Prostate gland (tissue), 2 donors: ENCODE results near the gene ZMIZ1.

Experiments
- POLR2A ChIP-seq: fragments of 450-650 bp; IDR thresholded peaks from one replicate; pipeline ENCODE4 v1.6.1; 2016; ENCODE audit warnings: antibody characterized with exemption, mild to moderate bottlenecking
- POLR2AphosphoS5 ChIP-seq: sonication (generic); formaldehyde crosslinking; IDR thresholded peaks from one replicate; pipeline ENCODE4 v1.6.1; 2017; ENCODE audit warnings: antibody characterized with exemption
- TF ChIP-seq, protein P1 (sequence below), 4 experiments: fragments of 200-600 bp in 2 of 4; fragments of 450-650 bp in 2 of 4; sonication (generic) in 2 of 4; IDR thresholded peaks; 1 replicate in 3 of 4; 2 replicates in 1 of 4; pipeline ENCODE4 v1.5.1; 2016 to 2019; ENCODE audit warnings: antibody characterized with exemption in 4 of 4, mild to moderate bottlenecking in 2 of 4, moderate library complexity in 2 of 4

DNA sequence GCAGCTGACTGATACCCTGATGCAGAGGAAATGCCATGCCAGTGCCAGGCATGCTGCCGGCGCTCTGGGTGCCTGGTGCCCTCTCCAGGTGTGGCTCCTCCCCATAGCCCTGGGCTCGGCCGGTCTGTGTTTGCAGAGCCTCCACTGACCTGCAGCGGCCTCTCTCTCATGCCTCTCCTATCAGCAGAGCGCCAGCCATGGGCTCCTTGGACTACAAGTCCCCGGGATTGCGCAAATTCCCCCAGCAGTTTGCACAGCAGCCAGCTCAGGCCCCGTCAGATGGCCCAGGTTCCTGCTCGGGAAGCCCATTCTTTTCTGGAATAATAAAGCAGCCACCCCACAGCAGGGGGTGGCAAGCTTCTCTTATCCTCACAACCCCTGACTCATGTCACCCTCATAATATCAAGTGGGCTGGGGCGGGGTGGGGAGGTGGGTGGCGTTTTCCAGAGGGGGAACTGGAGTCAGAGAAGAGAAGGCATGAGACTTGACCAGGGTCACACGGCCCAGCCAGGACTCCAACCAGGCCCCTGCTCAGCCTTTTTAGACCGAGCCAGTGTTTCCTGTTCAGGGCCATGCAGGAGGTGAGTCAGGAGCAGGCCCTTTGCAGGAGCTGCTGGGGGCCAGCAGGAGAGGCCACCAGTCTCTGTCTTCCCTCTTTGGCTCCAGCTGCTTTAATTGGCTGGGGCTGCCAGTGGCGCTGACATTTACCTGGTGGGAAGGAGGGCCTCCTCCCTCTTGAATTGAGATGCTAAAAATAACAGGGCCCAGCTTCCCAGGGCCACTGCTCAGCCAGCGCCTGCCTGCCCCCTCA, 58.6 kb downstream of the ZMIZ1 start:
- TF ChIP-seq, protein P1, sequence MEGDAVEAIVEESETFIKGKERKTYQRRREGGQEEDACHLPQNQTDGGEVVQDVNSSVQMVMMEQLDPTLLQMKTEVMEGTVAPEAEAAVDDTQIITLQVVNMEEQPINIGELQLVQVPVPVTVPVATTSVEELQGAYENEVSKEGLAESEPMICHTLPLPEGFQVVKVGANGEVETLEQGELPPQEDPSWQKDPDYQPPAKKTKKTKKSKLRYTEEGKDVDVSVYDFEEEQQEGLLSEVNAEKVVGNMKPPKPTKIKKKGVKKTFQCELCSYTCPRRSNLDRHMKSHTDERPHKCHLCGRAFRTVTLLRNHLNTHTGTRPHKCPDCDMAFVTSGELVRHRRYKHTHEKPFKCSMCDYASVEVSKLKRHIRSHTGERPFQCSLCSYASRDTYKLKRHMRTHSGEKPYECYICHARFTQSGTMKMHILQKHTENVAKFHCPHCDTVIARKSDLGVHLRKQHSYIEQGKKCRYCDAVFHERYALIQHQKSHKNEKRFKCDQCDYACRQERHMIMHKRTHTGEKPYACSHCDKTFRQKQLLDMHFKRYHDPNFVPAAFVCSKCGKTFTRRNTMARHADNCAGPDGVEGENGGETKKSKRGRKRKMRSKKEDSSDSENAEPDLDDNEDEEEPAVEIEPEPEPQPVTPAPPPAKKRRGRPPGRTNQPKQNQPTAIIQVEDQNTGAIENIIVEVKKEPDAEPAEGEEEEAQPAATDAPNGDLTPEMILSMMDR (IDR thresholded peaks at IDR 0.05), result no peak
- no peak for TF ChIP-seq POLR2AphosphoS5
- TF ChIP-seq POLR2A, result no peak
